Prostate gland (tissue), 2 donors: ENCODE data around the gene RSAD2.

Experiments used
- POLR2A ChIP-seq: fragments of 450-650 bp; IDR thresholded peaks from one replicate; pipeline ENCODE4 v1.6.1; 2016; ENCODE audit warnings: antibody characterized with exemption, mild to moderate bottlenecking
- TF ChIP-seq, protein P1 (sequence below), 4 experiments: fragments of 200-600 bp in 2 of 4; fragments of 450-650 bp in 2 of 4; sonication (generic) in 2 of 4; IDR thresholded peaks; 1 replicate in 3 of 4; 2 replicates in 1 of 4; pipeline ENCODE4 v1.5.1; 2016 to 2019; ENCODE audit warnings: antibody characterized with exemption in 4 of 4, mild to moderate bottlenecking in 2 of 4, moderate library complexity in 2 of 4

- TF ChIP-seq, protein P1, sequence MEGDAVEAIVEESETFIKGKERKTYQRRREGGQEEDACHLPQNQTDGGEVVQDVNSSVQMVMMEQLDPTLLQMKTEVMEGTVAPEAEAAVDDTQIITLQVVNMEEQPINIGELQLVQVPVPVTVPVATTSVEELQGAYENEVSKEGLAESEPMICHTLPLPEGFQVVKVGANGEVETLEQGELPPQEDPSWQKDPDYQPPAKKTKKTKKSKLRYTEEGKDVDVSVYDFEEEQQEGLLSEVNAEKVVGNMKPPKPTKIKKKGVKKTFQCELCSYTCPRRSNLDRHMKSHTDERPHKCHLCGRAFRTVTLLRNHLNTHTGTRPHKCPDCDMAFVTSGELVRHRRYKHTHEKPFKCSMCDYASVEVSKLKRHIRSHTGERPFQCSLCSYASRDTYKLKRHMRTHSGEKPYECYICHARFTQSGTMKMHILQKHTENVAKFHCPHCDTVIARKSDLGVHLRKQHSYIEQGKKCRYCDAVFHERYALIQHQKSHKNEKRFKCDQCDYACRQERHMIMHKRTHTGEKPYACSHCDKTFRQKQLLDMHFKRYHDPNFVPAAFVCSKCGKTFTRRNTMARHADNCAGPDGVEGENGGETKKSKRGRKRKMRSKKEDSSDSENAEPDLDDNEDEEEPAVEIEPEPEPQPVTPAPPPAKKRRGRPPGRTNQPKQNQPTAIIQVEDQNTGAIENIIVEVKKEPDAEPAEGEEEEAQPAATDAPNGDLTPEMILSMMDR (IDR thresholded peaks at IDR 0.05) = no peak
- no peak for TF ChIP-seq POLR2A
These were observed 59.6 kb downstream of the RSAD2 start for GRCh38 chr2:6937157-6937556.
